Lower lobe of right lung (tissue), 2 donors: ENCODE results near the gene ESYT2. TPM values are rescaled to one million over a fixed set of nuclear protein-coding genes. Genes with fewer than 3 reads are reported as not detected.

ENCODE experiments used
- ATAC-seq, 2 donors: fragments of 200-7000 bp; cut with Tn5 transposase; one replicate each; pipeline ENCODE4 v1.9.1; 2020 to 2022; ENCODE audit warnings: mild to moderate bottlenecking in 2 of 2, moderate library complexity in 2 of 2
- DNase-seq: peaks from one replicate; pipeline ENCODE4 v3.0.0-alpha.2; 2020
- H3K27ac ChIP-seq: fragments of 200-600 bp; one replicate; pipeline ENCODE4 v1.8.0; 2022
- H3K27me3 ChIP-seq: fragments of 200-600 bp; one replicate; pipeline ENCODE4 v1.8.0; 2022; ENCODE audit warnings: low read depth
- H3K36me3 ChIP-seq: fragments of 200-600 bp; one replicate; pipeline ENCODE4 v1.8.0; 2022; ENCODE audit warnings: mild to moderate bottlenecking
- H3K4me1 ChIP-seq: fragments of 200-600 bp; one replicate; pipeline ENCODE4 v1.8.0; 2022
- H3K4me3 ChIP-seq: fragments of 200-600 bp; one replicate; pipeline ENCODE4 v1.8.0; 2022; ENCODE audit warnings: mild to moderate bottlenecking
- H3K9me3 ChIP-seq: fragments of 200-600 bp; one replicate; pipeline ENCODE4 v1.8.0; 2022
- intact Hi-C: fragments of 100-400 bp; cut with DNase I; formaldehyde crosslinking; loops from one replicate; pipeline ENCODE4 v1.11.0; 2022
- total RNA-seq: library from RNA; stranded (reverse); fragmentation: NEBNext Ultra II Directional; extraction: Animal tissue kit (Norgen Biotek cat#: 25700); gene quantifications from one replicate; pipeline ENCODE4 v1.2.1, GENCODE V29; 2021
- TF ChIP-seq, protein P1 (sequence below): fragments of 200-600 bp; IDR thresholded peaks from one replicate; pipeline ENCODE4 v1.8.0; 2022; ENCODE audit warnings: antibody characterized with exemption, mild to moderate bottlenecking
- donor health status: DM: no; HTN: yes; CAD: no; lungs with severe emphysema.

Gene ESYT2
- total RNA-seq, 1 donor from 2014 or later = 55.5 TPM

DNA sequence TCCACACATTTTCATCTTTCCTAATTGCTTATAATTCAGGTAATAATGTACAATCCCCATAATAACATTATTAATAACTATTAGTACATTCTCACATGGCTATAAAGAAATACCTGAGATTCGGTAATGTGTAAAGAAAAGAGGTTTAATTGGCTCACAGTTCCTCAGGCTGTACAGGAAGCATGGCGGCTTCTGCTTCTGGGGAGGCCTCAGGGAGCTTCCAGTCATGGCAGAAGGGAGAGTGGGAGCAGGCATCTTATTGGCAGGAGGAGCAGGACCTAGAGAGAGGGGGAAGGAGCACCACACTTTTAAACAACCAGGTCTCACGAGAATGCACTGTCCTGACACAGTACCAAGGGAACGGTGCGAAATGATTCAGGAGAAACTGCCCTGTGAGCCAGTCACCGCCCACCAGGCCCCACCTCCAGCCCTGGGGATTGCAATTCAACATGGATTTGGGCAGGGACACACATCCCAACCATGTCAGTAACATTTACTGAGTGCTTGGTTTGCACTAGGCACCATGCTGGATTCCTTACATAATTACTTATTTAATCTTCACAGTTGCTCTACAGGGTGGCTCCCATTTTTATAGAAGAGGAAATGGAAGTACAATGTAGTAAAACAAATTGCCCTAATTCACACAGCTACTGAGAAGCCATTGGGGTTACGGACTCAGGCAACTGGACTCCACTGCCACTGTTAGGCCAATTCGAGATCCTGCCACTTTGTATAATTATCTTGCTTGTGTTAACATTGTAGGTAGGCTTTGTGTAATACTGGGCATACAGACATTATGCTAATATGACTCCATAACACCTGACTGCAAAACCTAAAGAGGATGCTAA lies 8.7 kb upstream of the ESYT2 start:
- Histone ChIP-seq H3K4me3 (no peak overlapping the region), H3K27me3 (no peaks in the 10 kb centered on the region), H3K4me1 (no peaks in the 10 kb centered on the region), H3K9me3 (no peaks in the 10 kb centered on the region), H3K27ac (no peak overlapping the region), H3K36me3 (no peaks in the 10 kb centered on the region)
- intact Hi-C loops = no loop called here
- DNase-seq (no peak), ATAC-seq (no peak)
- TF ChIP-seq, protein P1, sequence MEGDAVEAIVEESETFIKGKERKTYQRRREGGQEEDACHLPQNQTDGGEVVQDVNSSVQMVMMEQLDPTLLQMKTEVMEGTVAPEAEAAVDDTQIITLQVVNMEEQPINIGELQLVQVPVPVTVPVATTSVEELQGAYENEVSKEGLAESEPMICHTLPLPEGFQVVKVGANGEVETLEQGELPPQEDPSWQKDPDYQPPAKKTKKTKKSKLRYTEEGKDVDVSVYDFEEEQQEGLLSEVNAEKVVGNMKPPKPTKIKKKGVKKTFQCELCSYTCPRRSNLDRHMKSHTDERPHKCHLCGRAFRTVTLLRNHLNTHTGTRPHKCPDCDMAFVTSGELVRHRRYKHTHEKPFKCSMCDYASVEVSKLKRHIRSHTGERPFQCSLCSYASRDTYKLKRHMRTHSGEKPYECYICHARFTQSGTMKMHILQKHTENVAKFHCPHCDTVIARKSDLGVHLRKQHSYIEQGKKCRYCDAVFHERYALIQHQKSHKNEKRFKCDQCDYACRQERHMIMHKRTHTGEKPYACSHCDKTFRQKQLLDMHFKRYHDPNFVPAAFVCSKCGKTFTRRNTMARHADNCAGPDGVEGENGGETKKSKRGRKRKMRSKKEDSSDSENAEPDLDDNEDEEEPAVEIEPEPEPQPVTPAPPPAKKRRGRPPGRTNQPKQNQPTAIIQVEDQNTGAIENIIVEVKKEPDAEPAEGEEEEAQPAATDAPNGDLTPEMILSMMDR = no peak

DNA sequence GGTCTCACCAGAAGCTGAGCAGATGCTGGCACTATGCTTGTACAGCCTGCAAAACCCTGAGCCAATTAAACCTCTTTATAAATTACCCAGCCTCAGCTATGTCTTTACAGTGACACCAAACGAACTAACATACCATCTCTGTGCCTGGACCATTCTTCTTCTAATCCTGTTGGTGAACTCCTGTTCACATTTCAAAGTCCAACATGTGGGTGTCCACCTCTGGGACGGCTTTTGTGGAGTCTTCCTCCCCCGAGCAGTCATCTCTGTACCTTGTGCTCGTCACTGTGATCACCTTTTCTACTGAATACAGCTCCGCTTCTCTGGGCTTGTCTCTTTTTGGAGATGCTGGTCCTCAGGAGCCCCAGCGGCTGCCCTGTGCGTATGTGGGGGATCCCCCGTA lies 7.4 kb upstream of the ESYT2 start:
- Histone ChIP-seq H3K27ac (no peak overlapping the region), H3K9me3 (no peaks in the 10 kb centered on the region), H3K4me1 (no peaks in the 10 kb centered on the region), H3K4me3 (no peak overlapping the region), H3K36me3 (no peaks in the 10 kb centered on the region), H3K27me3 (no peaks in the 10 kb centered on the region)
- ATAC-seq = no peak
- intact Hi-C loops = no loop called here
- DNase-seq = no peak
- TF ChIP-seq, protein P1 = no peak

DNA sequence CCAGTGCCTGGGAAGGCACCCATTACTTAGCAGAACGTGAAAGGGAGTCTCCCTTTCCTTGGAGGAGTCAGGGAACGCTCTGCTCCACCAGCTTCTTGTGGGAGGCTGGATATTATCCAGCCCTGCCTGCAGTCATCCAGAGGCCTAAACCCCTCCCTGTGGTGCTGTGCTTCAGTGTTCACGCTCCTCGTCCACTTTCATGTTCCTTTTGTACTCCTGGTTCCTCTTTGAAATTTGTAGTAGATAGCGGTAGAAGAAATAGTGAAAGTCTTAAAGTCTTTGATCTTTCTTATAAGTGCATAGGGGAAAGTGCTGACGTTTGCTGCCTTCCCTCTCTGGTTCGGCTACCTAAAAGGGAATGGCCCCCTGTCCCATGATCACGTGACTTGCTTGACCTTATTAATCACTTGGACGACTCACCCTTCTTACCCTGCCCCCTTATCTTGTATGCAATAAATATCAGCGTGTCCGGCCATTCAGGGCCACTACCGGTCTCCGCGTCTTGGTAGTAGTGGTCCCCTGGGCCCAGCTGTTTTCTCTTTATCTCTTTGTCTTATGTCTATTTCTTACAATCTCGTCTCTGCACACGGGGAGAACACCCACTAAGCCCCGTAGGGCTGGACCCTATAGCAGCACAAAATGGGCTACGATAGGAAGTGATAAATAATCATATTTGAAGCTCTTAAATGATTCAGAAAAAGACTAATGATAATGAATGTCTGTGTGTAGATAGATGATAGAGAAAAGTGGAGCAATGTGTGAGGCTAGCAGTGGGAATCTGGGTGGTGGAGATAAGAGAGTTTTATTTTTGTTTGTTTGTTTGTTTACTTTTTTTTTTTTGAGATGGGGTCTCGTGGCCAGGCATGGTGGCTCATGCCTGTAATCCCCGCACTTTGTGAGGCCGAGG lies 5.8 kb upstream of the ESYT2 start:
- H3K4me1 ChIP-seq = peaks cover 9% of the 10 kb centered on the region
- H3K27ac ChIP-seq = peak overlapping the region; percentile 15
- no peak for ATAC-seq
- no peaks in the 10 kb centered on the region for H3K9me3 ChIP-seq
- intact Hi-C loops = no loop called here
- DNase-seq = no peak
- H3K36me3 ChIP-seq = no peaks in the 10 kb centered on the region
- TF ChIP-seq, protein P1 = no peak
- H3K4me3 ChIP-seq = no peak overlapping the region
- no peaks in the 10 kb centered on the region for H3K27me3 ChIP-seq

DNA sequence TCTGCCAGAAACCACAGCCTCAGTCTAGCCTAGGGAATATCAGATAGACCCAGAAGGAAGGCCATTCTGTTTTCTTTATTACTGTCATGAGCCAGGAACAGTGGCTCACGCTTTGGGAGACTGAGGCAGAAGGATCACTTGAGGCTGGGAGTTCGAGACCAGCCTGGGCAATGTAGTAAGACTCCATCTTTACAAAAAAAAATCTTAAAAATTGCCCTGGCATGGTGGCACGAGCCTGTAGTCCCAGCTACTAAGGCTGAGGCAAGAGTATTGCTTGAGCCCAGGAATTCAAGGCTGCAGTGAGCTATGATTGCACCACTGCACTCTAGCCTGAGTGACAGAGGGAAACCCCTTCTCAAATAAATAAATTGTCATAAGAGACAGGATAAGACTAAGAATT lies 3.7 kb upstream of the ESYT2 start:
- no peaks in the 10 kb centered on the region for H3K9me3 ChIP-seq
- H3K36me3 ChIP-seq = no peaks in the 10 kb centered on the region
- ATAC-seq (no peak), DNase-seq (no peak)
- peaks cover 10% of the 10 kb centered on the region for H3K4me1 ChIP-seq
- H3K27ac ChIP-seq = no peak overlapping the region
- no peaks in the 10 kb centered on the region for H3K27me3 ChIP-seq
- intact Hi-C loops = no loop called here
- TF ChIP-seq, protein P1 = no peak
- no peak overlapping the region for H3K4me3 ChIP-seq

DNA sequence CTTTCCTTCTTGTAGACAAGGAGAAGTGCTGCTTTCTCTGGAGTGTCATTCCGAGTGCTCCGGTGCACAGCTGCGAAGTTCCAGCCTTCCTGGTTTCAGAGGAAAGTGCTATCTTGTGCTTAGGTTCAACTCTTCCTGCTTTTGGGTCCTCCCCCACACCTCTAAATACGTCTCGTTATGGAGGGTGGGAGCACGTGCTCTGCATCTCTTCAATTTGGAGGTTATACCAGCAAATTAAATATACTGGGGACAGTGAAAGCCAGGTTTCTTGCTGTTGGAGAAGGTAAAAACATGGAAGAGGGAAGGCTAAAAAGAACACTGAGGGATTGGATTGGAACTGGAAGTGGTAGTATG lies 2.4 kb upstream of the ESYT2 start:
- ATAC-seq (no peak), DNase-seq (no peak)
- TF ChIP-seq, protein P1 = no peak
- Histone ChIP-seq H3K9me3 (no peaks in the 10 kb centered on the region), H3K4me3 (no peak overlapping the region), H3K27me3 (no peaks in the 10 kb centered on the region), H3K36me3 (no peaks in the 10 kb centered on the region), H3K4me1 (peaks cover 20% of the 10 kb centered on the region), H3K27ac (no peak overlapping the region)
- intact Hi-C loops = no loop called here
